ENCODE results near the gene FYN.

DNA sequence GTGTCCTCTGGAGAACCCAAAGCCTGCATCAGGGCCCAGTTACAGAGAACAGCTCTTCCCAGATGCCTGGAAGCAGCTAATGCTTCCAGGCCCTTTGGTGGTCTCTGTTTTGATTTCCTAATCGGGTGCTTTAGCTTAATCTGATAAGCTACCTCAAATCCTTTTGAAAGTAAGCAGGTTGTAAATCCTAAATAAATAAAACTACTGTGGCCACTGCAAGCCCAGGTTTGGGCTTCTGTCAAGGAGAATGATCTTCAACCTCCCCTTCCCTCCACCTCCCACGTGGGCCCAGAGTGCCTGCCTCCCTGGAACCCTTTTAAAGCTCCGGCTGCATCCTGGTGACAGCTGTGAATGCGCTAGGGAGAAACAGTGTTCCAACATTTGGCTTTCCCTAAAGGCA, 25.2 kb upstream of the FYN start:
- TF ChIP-seq, protein P1, sequence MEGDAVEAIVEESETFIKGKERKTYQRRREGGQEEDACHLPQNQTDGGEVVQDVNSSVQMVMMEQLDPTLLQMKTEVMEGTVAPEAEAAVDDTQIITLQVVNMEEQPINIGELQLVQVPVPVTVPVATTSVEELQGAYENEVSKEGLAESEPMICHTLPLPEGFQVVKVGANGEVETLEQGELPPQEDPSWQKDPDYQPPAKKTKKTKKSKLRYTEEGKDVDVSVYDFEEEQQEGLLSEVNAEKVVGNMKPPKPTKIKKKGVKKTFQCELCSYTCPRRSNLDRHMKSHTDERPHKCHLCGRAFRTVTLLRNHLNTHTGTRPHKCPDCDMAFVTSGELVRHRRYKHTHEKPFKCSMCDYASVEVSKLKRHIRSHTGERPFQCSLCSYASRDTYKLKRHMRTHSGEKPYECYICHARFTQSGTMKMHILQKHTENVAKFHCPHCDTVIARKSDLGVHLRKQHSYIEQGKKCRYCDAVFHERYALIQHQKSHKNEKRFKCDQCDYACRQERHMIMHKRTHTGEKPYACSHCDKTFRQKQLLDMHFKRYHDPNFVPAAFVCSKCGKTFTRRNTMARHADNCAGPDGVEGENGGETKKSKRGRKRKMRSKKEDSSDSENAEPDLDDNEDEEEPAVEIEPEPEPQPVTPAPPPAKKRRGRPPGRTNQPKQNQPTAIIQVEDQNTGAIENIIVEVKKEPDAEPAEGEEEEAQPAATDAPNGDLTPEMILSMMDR (IDR thresholded peaks at IDR 0.05; ENCODE audit: control extremely low read depth in 1 of 3, insufficient read depth in 1 of 3, low read depth in 1 of 3, low read length in 3 of 3) = no peak
- TF ChIP-seq ZNF274 (IDR thresholded peaks at IDR 0.05; ENCODE audit: borderline replicate concordance, extremely low read depth, low read length) (no peak), POLR2AphosphoS5 (IDR thresholded peaks at IDR 0.05; ENCODE audit: low read depth, low read length) (no peak), EGR1 (IDR thresholded peaks at IDR 0.05; ENCODE audit: borderline replicate concordance, low read depth, low read length) (no peak), GTF2F1 (IDR thresholded peaks at IDR 0.05; ENCODE audit: borderline replicate concordance, low read depth, low read length) (no peak), EZH2 (IDR thresholded peaks at IDR 0.05; ENCODE audit: low read depth, low read length, severe bottlenecking) (no peak), BRCA1 (IDR thresholded peaks at IDR 0.05; ENCODE audit: low read depth, low read length) (no peak), SRF (IDR thresholded peaks at IDR 0.05; ENCODE audit: low read depth, low read length) (no peak), SP1 (IDR thresholded peaks at IDR 0.05; ENCODE audit: low read depth, low read length) (no peak), CREB1 (IDR thresholded peaks at IDR 0.05) (no peak)
- TF ChIP-seq, protein P2, sequence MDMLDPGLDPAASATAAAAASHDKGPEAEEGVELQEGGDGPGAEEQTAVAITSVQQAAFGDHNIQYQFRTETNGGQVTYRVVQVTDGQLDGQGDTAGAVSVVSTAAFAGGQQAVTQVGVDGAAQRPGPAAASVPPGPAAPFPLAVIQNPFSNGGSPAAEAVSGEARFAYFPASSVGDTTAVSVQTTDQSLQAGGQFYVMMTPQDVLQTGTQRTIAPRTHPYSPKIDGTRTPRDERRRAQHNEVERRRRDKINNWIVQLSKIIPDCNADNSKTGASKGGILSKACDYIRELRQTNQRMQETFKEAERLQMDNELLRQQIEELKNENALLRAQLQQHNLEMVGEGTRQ (IDR thresholded peaks at IDR 0.05; ENCODE audit: low read length) = no peak
